EL (cell line): ENCODE data around the gene MYADML2.
A peak's percentile ranks its signal among the peaks of the same experiment; 100 is the strongest.

Experiments used
- DNase-seq: peaks from one replicate; pipeline ENCODE4 v3.0.0-alpha.2; 2016

The MYADML2 gene

DNA sequence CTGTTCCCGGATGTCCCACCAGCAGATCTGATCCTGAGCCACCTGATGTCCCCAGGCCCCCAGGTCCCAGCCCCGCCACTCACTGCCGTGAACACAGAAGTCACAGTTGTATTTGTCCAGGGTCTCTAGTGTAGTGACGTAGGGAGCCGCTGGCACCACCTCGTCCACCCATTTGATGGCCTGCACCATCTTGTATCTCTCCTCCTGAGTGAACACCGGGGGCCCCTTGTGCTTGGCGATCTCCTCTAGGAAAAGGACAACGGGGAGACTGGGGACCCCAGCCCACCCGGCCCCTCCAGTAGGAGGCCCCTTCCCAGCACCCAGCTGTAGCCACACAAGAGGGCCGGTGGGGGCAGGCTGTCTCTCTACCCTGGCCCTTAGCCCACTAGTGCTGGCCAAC, 38.2 kb downstream of the MYADML2 start:
- no peak for DNase-seq

DNA sequence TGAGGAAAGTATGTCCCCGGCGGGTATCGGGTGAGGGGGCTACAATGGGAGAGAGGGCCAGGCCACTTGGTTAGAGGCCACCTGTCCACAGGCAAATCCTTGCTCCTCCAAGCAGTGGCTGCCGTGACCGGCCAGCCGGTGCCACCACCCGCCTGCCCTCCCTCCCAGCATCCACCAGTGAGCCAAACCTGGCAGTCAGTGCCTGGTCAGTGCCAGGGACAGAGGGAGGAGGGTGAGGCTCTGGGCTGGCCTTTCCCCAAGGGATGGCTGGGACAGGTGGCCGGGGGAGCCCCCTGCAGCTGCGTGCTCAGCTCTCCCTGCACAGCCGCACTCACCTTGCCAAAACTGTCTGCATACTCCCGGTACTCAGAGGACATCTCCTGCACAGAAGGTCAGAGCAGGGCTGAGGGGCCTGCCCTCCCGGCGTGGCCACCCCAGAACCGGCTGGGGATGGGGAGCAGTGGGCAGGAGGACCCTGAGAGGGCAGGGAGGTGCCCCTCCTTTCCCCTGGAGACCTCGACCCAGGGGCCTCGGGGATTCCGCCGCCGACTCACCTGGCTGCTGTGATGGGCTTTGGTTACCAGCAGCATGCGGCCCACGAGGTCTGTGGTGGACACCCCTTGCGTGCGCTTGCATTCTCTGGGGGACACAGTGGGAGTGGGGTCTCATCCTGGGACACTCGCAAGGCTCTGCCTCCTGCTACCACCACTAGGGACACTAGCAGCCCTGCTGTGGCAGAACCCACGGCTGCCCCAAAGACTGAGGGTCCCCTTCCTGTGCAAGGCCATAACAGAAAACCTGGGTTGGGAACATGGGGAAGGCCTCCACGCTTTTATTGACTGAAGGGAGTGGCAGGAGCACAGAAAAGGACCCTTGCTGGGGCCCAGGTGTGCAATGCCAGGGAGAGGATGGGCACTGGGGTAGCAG, 39.6 kb downstream of the MYADML2 start:
- no peak for DNase-seq

- DNase-seq, result no peak
Measured at GRCh38 chr17:81906476-81907218, 40.4 kb downstream of the MYADML2 start.

DNA sequence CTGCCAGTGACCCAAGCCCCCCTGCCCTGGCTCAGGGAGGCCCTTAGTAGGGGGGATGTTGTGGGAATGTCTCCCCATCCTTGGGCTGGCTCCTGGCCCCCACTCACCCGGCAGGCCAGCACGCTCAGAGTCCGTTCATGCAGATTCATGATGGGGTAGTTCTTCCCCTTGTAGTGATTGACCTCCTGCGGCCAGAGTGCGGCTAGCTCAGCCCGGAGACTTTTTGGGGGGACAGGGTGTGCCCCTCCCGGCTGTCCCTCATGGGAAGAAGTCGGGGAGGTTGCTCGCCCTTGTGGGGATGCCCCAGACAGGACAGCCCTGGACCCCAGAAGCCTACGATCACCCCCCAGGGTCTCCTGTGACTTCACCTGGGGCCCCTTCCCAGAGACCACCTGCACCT, 41.0 kb downstream of the MYADML2 start:
- DNase-seq, result no peak

- DNase-seq, result no peak
Measured at GRCh38 chr17:81905424-81905875, 41.6 kb downstream of the MYADML2 start.

DNA sequence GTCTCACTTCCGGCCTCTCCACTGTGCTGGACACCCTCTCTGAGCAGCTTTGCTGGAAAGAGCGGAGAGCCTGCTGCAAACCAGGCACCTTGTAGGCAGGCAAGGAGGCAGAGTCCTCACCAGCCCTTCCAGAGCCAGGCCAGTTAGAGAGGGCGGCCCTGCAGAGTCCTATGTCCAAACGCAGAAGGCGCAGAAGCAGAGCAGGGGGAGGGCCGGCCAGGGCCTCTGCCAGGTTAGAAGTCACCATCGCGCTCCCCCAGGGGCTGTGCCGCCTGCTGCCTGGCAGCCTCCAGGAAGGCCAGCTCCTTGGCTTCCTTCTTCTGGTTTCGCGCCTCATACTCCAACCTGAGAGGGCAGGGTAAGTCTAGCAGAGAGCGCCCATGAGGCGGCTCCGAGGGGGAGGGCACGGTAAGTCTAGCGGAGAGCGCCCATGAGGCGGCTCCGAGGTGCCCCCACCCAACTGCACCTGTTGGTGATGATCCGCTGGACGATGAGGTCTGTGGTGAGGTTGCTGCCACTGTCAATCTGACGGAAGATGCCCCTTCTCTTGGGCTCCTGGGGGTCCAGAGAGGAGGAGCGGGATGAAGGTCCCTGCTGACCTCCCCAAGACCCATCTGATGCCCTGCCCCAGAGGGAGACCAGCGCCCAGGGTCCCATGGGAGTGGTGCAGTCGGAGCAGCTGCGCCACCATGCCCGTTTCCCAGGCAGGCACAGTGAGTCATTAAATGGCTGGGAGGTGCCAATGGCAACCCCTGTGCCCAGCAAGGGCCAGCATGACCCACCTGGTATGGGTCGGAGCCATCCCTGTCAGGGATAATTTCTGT, 42.2 kb downstream of the MYADML2 start:
- DNase-seq, result no peak

GRCh38 chr17:81903896-81904599, 43.0 kb downstream of the MYADML2 start:
- DNase-seq, result no peak

GRCh38 chr17:81903415-81903831, 43.6 kb downstream of the MYADML2 start:
- no peak for DNase-seq

GRCh38 chr17:81902653-81903414, 44.2 kb downstream of the MYADML2 start:
- no peak for DNase-seq

DNA sequence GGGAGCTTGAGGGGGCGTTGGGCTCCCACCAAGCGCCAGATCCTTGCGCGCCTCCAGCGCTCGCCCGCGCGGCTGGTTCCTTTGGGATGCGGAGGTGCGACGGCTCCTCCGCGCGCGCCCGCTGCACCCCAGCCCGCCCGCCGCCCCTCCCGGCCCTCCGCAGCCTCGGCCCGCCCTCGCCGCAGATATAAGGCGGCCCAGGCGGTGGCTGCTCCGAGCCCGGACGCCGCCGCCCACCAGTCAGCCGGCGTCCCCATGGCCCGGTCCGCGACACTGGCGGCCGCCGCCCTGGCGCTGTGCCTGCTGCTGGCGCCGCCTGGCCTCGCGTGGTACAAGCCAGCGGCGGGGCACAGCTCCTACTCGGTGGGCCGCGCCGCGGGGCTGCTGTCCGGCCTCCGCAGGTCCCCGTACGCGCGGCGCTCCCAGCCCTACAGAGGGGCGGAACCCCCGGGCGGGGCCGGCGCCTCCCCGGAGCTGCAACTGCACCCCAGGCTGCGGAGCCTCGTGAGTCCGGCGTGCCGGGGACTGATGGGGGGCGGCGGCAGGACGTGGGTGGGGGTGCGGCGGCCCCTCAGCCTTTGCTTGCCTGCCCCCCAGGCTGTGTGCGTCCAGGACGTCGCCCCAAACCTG, 44.9 kb downstream of the MYADML2 start, which contains the start of gene NPB:
NPB (plus strand) TSS at position 216 of the 630 bp plus-strand sequence; CDS start at position 256, 40 bp downstream.
- peak; percentile 23 for DNase-seq

- DNase-seq, result no peak
Measured at GRCh38 chr17:81901167-81902022, 45.6 kb downstream of the MYADML2 start.

- no peak for DNase-seq
Measured at GRCh38 chr17:81900181-81900820, 46.7 kb downstream of the MYADML2 start.

DNA sequence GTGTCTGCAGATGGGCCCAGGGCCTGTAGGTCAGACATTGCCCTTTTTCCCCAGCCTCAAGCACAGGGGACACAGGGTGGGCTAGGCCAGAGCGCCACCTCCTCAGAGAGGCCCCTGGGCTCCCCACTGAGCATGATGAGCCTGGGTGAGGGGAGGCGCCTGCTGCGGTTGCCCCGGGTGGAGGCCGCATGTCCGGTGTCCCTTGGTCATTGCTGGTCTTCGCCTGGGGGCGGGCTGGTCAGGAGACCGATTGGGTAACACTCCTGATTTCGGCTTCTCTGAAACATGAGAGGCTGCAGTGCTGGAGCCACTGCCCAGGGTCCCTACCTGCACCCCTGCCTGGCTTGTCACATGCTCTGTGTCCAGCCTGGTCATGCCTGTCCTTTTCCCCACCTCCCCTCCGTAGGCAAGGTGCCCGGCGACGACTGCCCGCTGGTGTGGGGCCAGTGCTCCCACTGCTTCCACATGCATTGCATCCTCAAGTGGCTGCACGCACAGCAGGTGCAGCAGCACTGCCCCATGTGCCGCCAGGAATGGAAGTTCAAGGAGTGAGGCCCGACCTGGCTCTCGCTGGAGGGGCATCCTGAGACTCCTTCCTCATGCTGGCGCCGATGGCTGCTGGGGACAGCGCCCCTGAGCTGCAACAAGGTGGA, 47.4 kb downstream of the MYADML2 start:
- no peak for DNase-seq

DNA sequence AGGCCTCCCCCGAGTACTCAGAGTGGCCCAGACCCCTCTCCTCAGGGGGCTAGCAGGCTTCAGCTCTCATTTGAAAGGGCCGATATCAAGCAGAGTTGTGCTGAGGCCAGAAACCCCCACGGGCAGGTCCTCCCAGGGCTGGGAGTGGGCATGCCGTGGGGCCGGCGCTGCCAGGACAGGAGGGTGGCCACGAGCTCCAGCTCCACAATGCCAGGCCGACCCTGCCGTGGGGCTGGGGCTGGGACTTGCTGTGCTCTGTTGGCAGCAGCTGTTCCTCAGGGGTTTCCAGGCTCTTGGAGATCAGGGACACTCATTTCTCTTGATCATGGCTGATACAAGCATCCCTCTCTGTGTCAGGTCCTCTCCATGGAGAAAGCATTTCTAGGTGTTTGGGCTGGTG, 48.1 kb downstream of the MYADML2 start:
- DNase-seq, result no peak

DNA sequence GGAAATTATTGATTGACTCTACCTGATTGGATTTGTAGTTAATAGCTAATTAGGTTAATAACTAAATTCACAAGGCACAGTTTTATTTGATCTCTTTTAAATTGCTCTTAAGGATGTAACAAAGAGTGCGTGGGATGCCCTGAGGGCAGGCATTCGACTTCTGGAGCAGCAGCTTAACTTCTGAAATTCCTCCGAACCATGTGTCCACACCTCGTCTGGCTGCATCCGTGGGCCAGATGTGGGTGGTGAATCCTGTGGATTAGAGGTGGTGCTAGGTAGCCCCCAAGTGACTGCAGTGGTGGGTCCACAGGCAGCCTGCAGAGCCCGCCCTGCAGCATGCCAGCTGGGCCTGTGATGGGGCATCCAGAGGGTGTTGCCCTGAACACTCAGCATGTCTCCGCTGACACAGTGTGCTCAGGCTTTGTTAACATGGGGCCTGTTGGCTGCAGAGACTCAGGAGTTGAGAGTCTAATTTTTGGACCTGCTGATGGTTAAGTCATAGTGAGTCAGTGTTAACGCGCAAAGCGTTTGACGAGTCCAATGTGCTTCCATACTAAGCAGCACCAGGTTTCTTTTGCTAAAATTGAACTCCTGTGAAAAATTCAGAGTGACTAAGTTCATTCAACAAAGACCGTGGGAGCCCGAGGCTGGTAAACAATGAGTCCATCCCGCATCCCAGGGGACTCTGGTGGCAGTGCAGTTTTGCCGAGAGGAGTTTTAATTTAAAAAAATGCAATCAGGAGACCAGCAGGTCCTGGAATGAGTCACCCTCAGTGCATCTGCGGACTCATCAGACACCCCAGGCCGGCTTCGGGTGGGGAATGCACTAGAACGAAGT, 48.8 kb downstream of the MYADML2 start:
- DNase-seq, result peak; percentile 94

DNA sequence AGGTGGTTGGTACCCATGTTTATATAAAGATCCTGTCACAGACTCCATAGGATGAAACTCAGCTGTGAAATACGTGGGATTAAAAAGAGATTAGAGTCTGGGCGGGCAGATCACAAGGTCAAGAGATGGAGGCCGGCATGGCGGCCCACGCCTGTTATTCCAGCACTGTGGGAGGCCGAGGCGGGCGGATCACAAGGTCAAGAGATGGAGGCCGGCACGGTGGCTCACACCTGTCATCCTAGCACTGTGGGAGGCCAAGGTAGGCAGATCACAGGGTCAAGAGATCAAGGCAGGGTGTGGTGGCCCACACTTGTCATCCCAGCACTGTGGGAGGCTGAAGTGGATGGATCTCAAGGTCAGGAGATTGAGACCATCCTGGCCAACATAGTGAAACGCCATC, 51.6 kb downstream of the MYADML2 start:
- DNase-seq, result no peak

GRCh38 chr17:81891303-81891552, 55.8 kb downstream of the MYADML2 start:
- no peak for DNase-seq
